ENCODE results near the gene SLC19A3. TPM values are rescaled to one million over a fixed set of nuclear protein-coding genes. Genes with fewer than 3 reads are reported as not detected.

Gene SLC19A3
- total and polyA plus RNA-seq, 2 donors (not counting 3 experiments of a cell fraction or from before 2014, with no cell fraction given), result 0.01 TPM; not detected in 1

DNA sequence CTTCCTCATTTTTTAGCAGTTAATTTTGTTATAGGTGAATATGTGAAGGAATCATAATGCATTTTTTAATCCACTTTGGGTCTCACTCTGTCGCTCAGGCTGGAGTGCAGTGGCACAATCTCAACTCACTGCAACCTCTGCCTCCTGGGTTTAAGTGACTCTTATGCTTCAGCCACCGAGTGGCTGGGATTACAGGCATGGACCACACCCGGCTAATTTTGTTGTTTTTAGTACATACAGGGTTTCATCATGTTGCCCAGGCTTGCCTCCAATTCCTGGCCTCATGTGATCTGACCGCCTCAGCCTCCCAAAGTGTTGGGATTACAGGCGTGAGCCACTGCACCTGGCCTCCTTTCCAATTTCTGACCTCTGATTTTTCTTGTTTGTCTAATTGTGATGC, 33.6 kb downstream of the SLC19A3 start:
- Histone ChIP-seq H3K4me2 (ENCODE audit: insufficient read depth, low read length) (no peak overlapping the region), H3K79me2 (ENCODE audit: control insufficient read depth, insufficient read depth, low read length) (no peaks in the 10 kb centered on the region), H3K4me1 (ENCODE audit: control insufficient read depth, extremely low read depth, insufficient read depth, low read length) (no peaks in the 10 kb centered on the region), H2AFZ (ENCODE audit: low read depth, low read length) (no peak overlapping the region), H3K36me3 (ENCODE audit: control insufficient read depth in 2 of 2, extremely low read depth in 1 of 2, insufficient read depth in 2 of 2, low read length in 2 of 2) (no peaks in the 10 kb centered on the region), H4K20me1 (replicated peaks; ENCODE audit: control insufficient read depth, extremely low read depth, insufficient read depth, low read length) (no peaks in the 10 kb centered on the region), H3K9ac (replicated peaks; ENCODE audit: extremely low read depth, insufficient read depth, low read length) (no peak overlapping the region), H3K27me3 (ENCODE audit: control insufficient read depth in 2 of 2, insufficient read depth in 2 of 2, low read length in 2 of 2) (no peaks in the 10 kb centered on the region), H3K9me3 (replicated peaks; ENCODE audit: control insufficient read depth, insufficient read depth, low read length) (no peaks in the 10 kb centered on the region), H3K9me1 (replicated peaks; ENCODE audit: control insufficient read depth, extremely low read depth, insufficient read depth, low read length) (no peaks in the 10 kb centered on the region), H3K4me3 (replicated peaks in 1 of 3; ENCODE audit: insufficient read depth in 1 of 3, low read depth in 1 of 3, low read length in 3 of 3) (no peak overlapping the region), H3K27ac (ENCODE audit: insufficient read depth, low read depth, low read length) (no peak overlapping the region)
- BruUV-seq (replicated peaks), result no TSS peak
- FAIRE-seq, result no peak
- intact Hi-C loops (cut with micrococcal nuclease) (no loop called here), dilution Hi-C loops (cut with MboI; ENCODE audit: extremely low pct_ligation_motif_present, low sequenced_read_pairs) (no loop called here)
- no peak for DNase-seq (ENCODE audit: low read depth, low spot score)
- CTCF ChIA-PET, result no interaction called here
- TF ChIP-seq, protein P1, sequence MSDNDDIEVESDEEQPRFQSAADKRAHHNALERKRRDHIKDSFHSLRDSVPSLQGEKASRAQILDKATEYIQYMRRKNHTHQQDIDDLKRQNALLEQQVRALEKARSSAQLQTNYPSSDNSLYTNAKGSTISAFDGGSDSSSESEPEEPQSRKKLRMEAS (IDR thresholded peaks at IDR 0.05; ENCODE audit: insufficient read depth, insufficient read length), result no peak
- TF ChIP-seq JUN (IDR thresholded peaks at IDR 0.05; ENCODE audit: borderline replicate concordance, insufficient read depth, insufficient read length, low read depth) (no peak), FOS (IDR thresholded peaks at IDR 0.05; ENCODE audit: borderline replicate concordance, insufficient read depth, low read length) (no peak), MYC (IDR thresholded peaks at IDR 0.05; ENCODE audit: low read depth, low read length) (no peak), POLR2A (IDR thresholded peaks at IDR 0.05; ENCODE audit: low read depth, low read length) (no peak), GATA2 (IDR thresholded peaks at IDR 0.05; ENCODE audit: insufficient read depth, insufficient read length, low read depth, low read length) (no peak), POLR2AphosphoS5 (IDR thresholded peaks at IDR 0.05; ENCODE audit: insufficient read depth, low read depth, low read length) (no peak), EZH2 (IDR thresholded peaks at IDR 0.05; ENCODE audit: borderline replicate concordance, low read depth, low read length, severe bottlenecking) (no peak)
- TF ChIP-seq, protein P2, sequence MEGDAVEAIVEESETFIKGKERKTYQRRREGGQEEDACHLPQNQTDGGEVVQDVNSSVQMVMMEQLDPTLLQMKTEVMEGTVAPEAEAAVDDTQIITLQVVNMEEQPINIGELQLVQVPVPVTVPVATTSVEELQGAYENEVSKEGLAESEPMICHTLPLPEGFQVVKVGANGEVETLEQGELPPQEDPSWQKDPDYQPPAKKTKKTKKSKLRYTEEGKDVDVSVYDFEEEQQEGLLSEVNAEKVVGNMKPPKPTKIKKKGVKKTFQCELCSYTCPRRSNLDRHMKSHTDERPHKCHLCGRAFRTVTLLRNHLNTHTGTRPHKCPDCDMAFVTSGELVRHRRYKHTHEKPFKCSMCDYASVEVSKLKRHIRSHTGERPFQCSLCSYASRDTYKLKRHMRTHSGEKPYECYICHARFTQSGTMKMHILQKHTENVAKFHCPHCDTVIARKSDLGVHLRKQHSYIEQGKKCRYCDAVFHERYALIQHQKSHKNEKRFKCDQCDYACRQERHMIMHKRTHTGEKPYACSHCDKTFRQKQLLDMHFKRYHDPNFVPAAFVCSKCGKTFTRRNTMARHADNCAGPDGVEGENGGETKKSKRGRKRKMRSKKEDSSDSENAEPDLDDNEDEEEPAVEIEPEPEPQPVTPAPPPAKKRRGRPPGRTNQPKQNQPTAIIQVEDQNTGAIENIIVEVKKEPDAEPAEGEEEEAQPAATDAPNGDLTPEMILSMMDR (IDR thresholded peaks at IDR 0.05; ENCODE audit: extremely low read depth in 1 of 2, insufficient read depth in 1 of 2, low read depth in 1 of 2, low read length in 2 of 2), result no peak
- POLR2A ChIA-PET, result no interaction called here

All from endothelial cell of umbilical vein (primary cell).